Choroid plexus epithelial cell (primary cell): ENCODE data around the gene FDXACB1.

Source experiments
- DNase-seq: peaks from one replicate; pipeline ENCODE4 v3.0.0-alpha.2; 2010; ENCODE audit warnings: low read depth
- H3K4me3 ChIP-seq: 2 replicates; pipeline ENCODE4 v1.5.1; 2011; ENCODE audit warnings: low read depth, mild to moderate bottlenecking, control low read depth, low read length, moderate library complexity
- CTCF ChIP-seq: conservative IDR thresholded peaks from 2 replicates; pipeline ENCODE4 v1.5.1; 2011; ENCODE audit warnings: low read depth, mild to moderate bottlenecking, control low read depth, inconsistent platforms, low read length, moderate library complexity

Gene FDXACB1

GRCh38 chr11:111878849-111879636 is at the start of gene FDXACB1, which contains the start of gene CFAP68:
TSS of gene FDXACB1 (minus strand) at chr11:111879165. CDS start at chr11:111879132, 33 bp downstream.
TSS of gene CFAP68 (plus strand) at chr11:111879541. CDS start at chr11:111879561, 20 bp downstream.
- TF ChIP-seq CTCF, result peak; percentile 94
- peak; percentile 98 for DNase-seq
- peak within 1 kb of the TSS; percentile 74 for H3K4me3 ChIP-seq

- peak; percentile 16 for TF ChIP-seq CTCF
- H3K4me3 ChIP-seq, result peak overlapping the region; percentile 60
- DNase-seq, result peak; percentile 99
Observed at GRCh38 chr11:111926505-111927391, 47.8 kb upstream of the FDXACB1 start.

- no peak overlapping the region for H3K4me3 ChIP-seq
- DNase-seq, result no peak
- TF ChIP-seq CTCF, result no peak
Observed at GRCh38 chr11:111925953-111926352, 47.0 kb upstream of the FDXACB1 start.

- no peak for TF ChIP-seq CTCF
- DNase-seq, result no peak
- H3K4me3 ChIP-seq, result no peak overlapping the region
Observed at GRCh38 chr11:111923951-111924350, 45.0 kb upstream of the FDXACB1 start.

GRCh38 chr11:111923351-111923788 is 44.4 kb upstream of the FDXACB1 start:
- H3K4me3 ChIP-seq, result no peak overlapping the region
- DNase-seq, result peak; percentile 50
- no peak for TF ChIP-seq CTCF

- peak; percentile 89 for DNase-seq
- no peak for TF ChIP-seq CTCF
- no peak overlapping the region for H3K4me3 ChIP-seq
Observed at GRCh38 chr11:111922803-111923202, 43.8 kb upstream of the FDXACB1 start.
